ENCODE data around the gene SH3GLB1.
"Not testable (repeated sequence)": the region's sequence is repeated elsewhere in the genome, so short reads cannot be mapped to it uniquely, and the experiment has no call there.

SH3GLB1 gene

GRCh38 chr1:86701731-86702130 is 2.6 kb upstream of the SH3GLB1 start:
- no peak for DNase-seq (ENCODE audit: low read depth)
- H3K4me3 ChIP-seq (ENCODE audit: low read length): no peak overlapping the region
- no peak for TF ChIP-seq CTCF (conservative IDR thresholded peaks at IDR 0.05; ENCODE audit: low read length)

- not testable (repeated sequence) for DNase-seq (ENCODE audit: low read depth); H3K4me3 ChIP-seq (ENCODE audit: low read length)
Observed at GRCh38 chr1:86702954-86703494, 1.4 kb upstream of the SH3GLB1 start.

- no peak for TF ChIP-seq CTCF (conservative IDR thresholded peaks at IDR 0.05; ENCODE audit: low read length)
- no peak for DNase-seq (ENCODE audit: low read depth)
- H3K4me3 ChIP-seq (ENCODE audit: low read length): peak overlapping the region; percentile 74
Observed at GRCh38 chr1:86703696-86704457, 499 bp upstream of the SH3GLB1 start.

- no peak for TF ChIP-seq CTCF (conservative IDR thresholded peaks at IDR 0.05; ENCODE audit: low read length)
- peak overlapping the region; percentile 74 for H3K4me3 ChIP-seq (ENCODE audit: low read length)
- peak; percentile 65 for DNase-seq (ENCODE audit: low read depth)
Observed at GRCh38 chr1:86704972-86705664, 742 bp downstream of the SH3GLB1 start.

GRCh38 chr1:86705665-86705985 is 1.2 kb downstream of the SH3GLB1 start:
- DNase-seq (ENCODE audit: low read depth): peak; percentile 63
- TF ChIP-seq CTCF (conservative IDR thresholded peaks at IDR 0.05; ENCODE audit: low read length): no peak
- peak overlapping the region; percentile 74 for H3K4me3 ChIP-seq (ENCODE audit: low read length)

- TF ChIP-seq CTCF (conservative IDR thresholded peaks at IDR 0.05; ENCODE audit: low read length): no peak
- peak overlapping the region; percentile 74 for H3K4me3 ChIP-seq (ENCODE audit: low read length)
- no peak for DNase-seq (ENCODE audit: low read depth)
Observed at GRCh38 chr1:86706018-86706635, 1.8 kb downstream of the SH3GLB1 start.

GRCh38 chr1:86708920-86709319 is 4.5 kb downstream of the SH3GLB1 start:
- TF ChIP-seq CTCF (conservative IDR thresholded peaks at IDR 0.05; ENCODE audit: low read length): no peak
- DNase-seq (ENCODE audit: low read depth): no peak

More at GRCh38 chr1:86708920-86709319, 4.5 kb downstream of the SH3GLB1 start:
- H3K4me3 ChIP-seq (ENCODE audit: low read length): no peak overlapping the region

Data from AG10803 (cell line).